Stimulated activated CD4-positive, alpha-beta T cell treated with anti-CD3 and anti-CD28 coated beads, Interleukin-1b, Interleukin-23, amount 100 ng/mL, for 4 hours (primary cell): ENCODE results near the gene BACH2.
A peak's percentile ranks its signal among the peaks of the same experiment; 100 is the strongest.
"Not testable (repeated sequence)": the region's sequence is repeated elsewhere in the genome, so short reads cannot be mapped to it uniquely, and the experiment has no call there.

Source experiments
- DNase-seq, 2 donors: peaks; one replicate each; pipeline ENCODE4 v3.0.0-alpha.2; 2020; ENCODE audit warnings: low read depth in 2 of 2

BACH2 gene

DNA sequence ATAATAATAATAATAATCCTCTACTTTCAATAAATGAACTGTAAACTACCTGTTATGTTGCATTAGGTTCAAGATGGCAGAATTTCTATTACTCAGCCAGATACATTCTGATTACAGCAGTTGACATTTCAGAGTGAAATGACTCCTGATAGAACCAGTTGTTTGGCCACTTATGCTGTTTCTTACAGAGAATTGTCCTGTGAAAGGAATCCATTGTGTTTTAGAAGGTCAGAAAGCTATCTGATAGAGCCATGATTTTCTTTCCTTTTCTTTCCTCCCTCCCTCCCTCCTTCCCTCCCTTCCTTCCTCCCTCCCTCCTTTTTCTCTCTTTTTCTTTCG is 385.8 kb downstream of the BACH2 start:
- DNase-seq = no peak

DNA sequence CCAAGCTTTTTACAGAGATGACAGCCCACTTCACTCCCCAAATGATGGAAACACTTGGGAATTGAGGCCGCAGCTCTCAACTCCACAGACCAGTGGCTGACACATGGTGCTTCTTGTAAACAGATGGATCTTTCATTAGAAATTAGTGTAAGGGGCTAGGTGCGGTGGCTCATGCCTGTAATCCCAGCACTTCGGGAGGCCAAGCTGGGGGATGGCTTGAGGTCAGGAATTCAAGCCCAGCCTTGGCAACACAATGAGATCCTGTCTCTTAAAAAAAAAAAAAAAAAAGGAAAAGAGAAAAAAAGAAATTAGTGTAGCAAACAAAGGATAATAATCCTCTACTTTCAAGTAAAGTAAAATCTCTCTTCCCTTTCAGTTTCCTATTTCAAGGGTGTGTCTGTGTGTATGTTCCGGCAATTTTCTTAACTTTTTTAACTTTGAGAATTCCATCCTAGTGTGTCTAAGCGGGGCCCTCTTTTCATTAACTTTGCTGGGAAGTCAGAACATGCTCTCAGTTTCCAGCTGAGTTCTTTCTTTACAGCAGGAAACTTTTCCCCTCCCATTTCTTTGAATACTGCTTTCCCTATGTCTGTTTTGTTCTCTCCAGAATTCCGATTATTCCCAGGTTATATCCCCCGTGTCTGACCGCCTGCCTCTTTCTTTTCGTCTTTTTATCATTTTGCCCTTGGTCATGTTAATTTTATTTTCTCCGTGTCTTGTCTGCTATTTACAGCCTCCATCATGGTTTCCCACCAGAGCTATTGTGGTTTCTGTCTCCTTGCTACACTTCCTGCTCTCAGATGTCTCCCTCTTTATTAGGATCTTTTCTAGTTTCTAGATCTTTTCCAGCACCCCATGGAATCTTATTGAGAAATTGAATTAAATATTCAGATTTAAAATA is 386.4 kb downstream of the BACH2 start:
- DNase-seq = not testable (repeated sequence)

DNA sequence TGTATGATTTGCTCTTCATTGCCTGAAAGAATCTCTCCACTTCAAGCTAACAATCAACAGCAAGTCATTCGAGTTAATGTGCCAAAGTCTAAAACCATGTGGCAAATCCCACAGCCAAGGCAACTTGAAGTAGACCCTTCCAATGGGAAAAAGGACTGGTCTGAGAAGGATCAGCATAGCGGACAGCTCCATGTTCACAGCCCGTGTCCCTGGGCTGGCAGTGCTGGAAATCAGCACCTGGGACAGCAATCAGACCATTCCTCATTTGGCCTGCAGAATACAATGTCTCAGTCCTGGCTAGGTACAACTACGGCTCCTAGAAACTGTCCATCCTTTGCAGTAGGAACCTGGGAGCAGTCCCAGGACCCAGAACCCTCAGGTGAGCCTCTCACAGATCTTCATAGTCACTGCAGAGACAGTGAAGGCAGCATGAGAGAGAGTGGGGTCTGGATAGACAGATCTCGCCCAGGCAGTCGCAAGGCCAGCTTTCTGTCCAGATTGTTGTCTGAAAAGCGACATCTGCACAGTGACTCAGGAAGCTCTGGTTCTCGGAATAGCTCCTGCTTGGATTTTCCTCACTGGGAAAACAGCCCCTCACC is 401.3 kb downstream of the BACH2 start:
- DNase-seq = no peak

DNA sequence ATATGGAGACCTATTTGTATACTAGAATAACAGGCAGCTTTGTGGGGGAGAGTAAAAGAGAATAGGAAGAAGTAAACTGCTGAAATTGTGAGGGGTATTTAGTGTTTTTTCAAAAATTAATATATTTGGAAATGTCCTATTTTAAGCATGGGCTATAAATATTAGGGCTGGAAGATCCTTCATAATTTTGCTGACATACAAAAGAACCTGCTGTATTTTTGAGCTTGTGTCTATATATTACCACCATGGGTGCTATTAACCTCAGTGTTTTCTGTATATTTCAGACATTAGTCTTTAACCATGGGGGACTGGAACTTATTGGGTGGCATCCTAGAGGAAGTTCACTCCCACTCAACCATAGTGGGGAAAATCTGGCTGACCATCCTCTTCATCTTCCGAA is 402.5 kb downstream of the BACH2 start, which contains the start of gene GJA10:
Gene GJA10, plus strand, starts transcription at position 301 of the 400 bp plus-strand sequence. Its CDS starts 0 bp downstream, at position 301.
- DNase-seq = no peak

DNA sequence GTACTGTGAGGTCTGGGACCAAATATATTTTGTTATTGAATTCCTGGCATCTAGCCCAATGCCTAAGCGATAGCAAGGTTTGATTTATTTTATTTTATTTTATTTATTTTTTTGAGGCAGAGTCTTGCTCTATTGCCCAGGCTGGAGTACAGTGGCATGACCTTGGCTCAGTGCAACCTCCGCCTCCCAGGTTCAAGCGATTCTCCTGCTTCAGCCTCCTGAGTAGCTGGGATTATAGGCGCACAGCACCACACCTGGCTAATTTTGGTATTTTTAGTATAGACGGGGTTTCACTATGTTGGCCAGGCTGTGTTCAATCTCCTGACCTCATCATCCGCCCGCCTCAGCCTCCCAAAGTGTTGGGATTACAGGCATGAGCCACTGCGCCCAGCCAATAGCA is 404.1 kb downstream of the BACH2 start:
- DNase-seq = not testable (repeated sequence)

DNA sequence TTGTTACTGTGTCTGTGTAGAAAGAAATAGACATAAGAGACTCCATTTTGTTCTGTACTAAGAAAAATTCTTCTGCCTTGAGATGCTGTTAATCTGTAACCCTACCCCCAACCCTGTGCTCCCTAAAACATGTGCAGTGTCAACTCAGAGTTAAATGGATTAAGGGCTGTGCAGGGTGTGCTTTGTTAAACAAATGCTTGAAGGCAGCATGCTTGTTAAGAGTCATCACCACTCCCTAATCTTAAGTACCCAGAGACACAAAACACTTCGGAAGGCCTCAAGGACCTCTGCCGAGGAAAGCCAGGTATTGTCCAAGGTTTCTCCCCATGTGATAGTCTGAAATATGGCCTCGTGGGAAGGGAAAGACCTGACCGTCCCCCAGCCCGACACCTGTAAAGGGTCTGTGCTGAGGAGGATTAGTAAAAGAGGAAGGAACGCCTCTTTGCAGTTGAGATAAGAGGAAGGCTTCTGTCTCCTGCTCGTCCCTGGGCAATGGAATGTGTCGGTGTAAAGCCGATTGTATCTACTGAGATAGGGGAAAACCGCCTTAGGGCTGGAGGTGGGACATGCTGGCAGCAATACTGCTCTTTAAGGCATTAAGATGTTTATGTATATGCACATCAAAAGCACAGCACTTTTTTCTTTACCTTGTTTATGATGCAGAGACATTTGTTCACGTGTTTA is 405.7 kb downstream of the BACH2 start:
- DNase-seq = not testable (repeated sequence)

DNA sequence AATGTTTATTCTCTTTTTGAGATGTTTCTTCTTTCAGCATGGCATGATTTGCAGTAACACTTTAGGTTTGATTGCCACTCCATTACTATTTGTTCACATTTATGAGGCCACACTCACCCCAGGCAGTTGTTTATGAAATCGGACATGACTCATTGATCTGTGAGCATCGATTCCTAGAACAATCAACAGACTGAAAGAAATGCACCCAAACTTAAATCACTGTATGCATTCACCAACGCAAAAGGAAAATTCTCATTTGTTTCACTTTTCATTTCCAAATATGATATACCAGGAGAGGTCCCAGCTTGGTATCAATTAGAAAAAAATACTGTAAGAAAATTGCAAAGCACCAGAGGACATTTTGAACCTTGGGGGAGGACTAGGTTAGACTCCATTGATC is 407.8 kb downstream of the BACH2 start:
- DNase-seq = no peak

DNA sequence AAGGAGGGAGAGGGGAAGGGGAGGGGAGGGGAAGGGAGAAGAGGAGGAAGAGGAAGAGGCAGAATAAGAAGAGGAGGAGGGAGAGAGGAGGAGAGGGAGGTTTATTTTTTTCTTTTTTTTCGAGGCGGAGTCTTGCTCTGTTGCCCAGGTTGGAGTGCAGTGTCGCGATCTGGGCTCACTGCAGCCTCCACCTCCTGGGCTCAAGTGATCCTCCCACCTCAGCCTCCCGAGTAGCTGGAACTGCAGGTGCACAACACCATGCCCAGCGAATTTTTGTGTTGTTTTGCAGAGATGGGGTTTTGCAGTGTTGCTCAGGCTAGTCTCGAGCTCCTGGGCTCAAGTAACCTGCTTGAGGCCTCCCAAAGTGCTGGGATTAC is 408.5 kb downstream of the BACH2 start:
- DNase-seq = no peak

DNA sequence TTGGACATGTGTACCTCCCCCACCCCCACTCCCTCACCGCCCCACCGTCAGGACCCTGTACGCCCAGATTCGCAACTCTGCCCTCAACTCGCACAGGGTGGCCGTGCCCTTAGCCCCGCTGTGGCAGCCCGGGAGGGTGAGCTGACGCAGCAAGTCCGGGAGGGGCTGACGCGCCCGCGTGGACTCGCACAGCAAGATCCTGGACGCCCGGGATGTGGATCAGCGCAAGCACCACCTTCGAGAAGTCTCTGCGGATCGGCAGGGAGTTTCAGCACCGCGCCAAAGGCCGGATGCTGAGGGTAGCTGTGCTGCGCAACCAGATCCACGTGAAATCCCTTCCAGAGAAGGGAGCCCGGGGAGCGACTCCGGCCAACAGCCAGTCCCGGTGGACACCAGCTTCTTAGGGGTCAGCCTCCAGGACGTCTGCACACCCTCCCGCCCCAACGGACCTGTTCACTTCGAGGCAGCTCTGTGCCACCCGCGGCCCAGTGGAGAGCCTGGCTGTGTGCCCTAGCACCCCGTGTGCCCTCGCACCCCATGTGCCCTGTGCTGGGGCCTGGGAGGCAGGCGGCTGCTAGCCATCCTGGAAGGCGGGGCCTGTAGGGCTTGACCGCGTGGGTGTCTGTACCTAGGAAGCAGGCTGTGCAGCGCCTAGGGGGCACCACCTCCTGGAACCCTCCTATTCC is 409.0 kb downstream of the BACH2 start:
- DNase-seq = peak in 1 of 2 donors; percentile 2

DNA sequence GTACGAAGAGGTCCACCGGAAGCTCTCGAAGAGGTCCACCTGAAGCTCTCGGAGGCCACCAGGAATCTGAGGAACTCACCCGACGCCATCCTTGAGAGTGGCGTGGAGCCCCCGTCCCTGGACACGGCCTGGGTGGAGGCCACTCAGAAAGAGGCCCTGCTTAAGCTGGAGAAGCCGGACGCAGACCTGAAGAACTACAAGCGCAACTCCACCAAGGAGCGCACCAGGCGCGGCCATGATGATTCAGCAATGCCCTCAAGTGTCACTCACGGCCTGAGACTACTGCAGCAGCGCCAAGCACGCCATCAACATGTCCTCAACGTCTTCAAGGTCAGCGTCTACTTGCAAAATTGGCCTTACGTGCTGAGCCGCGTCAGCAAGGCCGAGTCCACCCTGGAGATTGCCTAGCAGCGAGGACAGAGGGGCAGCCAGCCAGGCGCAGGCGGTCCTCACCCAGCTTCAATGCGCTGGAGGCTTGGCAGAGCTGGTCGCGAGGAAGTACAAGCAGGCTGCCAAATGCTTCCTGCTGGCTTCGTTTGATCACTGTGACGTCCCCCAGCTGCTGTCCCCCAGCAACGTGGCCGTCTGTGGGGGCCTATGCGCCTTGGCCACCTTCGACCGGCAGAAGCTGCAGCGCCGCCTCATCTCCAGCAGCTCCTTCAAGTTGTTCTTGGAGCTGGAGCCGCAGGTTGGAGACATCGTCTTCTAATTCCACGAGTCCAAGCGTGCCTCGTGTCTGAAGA is 410.1 kb downstream of the BACH2 start:
- DNase-seq = no peak
